CD4-positive, alpha-beta T cell treated with Interleukin-17A for 4 hours (primary cell): ENCODE measurements around the gene VAV1.

ENCODE experiments used
- DNase-seq: peaks from one replicate; pipeline ENCODE4 v3.0.0-alpha.2; 2020; ENCODE audit warnings: mixed read lengths

Gene VAV1, protein sequence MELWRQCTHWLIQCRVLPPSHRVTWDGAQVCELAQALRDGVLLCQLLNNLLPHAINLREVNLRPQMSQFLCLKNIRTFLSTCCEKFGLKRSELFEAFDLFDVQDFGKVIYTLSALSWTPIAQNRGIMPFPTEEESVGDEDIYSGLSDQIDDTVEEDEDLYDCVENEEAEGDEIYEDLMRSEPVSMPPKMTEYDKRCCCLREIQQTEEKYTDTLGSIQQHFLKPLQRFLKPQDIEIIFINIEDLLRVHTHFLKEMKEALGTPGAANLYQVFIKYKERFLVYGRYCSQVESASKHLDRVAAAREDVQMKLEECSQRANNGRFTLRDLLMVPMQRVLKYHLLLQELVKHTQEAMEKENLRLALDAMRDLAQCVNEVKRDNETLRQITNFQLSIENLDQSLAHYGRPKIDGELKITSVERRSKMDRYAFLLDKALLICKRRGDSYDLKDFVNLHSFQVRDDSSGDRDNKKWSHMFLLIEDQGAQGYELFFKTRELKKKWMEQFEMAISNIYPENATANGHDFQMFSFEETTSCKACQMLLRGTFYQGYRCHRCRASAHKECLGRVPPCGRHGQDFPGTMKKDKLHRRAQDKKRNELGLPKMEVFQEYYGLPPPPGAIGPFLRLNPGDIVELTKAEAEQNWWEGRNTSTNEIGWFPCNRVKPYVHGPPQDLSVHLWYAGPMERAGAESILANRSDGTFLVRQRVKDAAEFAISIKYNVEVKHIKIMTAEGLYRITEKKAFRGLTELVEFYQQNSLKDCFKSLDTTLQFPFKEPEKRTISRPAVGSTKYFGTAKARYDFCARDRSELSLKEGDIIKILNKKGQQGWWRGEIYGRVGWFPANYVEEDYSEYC

DNA sequence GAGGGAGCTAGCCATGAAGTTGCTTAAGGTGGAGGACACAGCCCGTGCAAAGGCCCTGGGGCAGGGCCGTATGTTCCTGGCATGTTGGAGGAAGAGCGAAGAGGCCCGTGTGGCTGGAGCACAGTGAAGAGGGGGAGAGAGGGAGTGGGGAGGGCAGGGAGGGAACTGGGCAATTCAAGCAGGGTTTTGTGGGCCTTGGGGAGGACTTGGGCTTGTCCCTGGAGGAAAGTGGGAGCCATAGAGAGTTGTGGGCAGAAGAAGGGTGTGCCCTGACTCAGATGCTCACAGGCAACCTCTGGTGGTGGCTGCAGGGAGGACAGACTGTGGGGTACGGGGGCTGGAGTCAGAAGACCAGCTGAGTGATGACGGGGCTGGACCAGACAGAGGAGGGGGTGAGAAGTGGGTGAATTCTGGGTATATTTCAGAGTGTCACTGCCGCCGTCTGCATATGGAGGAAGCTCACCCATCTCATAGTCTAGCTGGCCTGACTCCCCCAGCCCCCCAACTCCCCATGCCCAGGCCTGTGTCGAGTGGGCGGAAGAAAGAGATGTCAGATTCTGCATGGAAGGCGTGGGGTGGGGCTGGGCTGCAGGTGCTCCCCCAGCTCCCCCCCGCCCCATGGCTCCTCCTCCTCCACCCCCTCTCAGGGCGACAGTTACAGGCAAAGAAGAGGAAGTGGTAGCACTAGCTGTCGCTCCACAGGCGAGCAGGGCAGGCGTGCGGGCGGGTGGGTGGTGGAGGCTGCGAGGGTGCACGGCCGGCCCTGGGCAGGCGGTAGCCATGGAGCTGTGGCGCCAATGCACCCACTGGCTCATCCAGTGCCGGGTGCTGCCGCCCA is at the start of gene VAV1:
TSS of gene VAV1 (plus strand) at position 681 of the 838 bp plus-strand sequence. CDS start at position 781, 100 bp downstream.
- DNase-seq: peak; percentile 91

DNA sequence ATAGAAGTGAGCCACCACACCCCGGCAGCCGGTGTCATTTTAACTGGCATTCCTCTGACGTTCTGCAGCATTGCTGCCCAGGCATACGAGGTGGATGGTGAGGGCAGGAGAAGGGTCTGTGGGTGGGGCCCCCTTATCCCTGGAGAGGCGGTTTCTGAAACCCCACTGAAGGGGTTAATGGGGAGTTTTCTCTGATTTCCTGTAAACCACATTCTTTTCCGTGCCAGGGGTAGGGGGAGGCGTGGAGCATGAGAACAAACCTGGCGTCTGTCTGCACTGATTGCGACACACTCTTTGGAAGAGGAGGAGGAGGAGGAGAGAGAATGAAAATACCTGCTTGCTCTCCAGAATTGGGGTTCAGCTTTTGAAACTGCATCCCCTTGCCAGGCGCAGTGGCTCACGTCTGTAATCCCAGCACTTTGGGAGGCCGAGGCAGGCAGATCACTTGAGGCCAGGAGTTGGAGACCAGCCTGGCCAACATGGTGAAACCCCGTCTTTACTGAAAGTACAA is 49.3 kb upstream of the VAV1 start:
- no peak for DNase-seq

DNA sequence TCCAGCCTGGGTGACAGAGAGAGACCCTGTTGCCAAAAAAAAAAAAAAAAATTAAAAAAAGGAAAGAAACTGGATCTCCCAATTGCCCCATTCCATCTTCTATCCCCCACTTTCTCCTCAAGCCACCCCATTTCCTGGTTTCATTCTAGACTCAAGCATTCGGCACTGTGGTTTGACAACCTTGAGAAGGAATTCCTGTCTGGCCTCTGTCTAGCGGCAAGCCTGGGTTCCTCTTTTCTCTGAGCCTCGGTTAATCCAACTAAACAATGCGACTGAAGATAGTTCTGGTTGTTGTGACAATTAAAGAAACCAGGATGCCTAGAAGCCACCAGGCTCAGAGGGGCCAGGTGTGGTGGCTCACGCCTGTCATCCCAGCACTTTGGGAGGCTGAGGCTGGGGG is 48.8 kb upstream of the VAV1 start:
- DNase-seq: no peak

DNA sequence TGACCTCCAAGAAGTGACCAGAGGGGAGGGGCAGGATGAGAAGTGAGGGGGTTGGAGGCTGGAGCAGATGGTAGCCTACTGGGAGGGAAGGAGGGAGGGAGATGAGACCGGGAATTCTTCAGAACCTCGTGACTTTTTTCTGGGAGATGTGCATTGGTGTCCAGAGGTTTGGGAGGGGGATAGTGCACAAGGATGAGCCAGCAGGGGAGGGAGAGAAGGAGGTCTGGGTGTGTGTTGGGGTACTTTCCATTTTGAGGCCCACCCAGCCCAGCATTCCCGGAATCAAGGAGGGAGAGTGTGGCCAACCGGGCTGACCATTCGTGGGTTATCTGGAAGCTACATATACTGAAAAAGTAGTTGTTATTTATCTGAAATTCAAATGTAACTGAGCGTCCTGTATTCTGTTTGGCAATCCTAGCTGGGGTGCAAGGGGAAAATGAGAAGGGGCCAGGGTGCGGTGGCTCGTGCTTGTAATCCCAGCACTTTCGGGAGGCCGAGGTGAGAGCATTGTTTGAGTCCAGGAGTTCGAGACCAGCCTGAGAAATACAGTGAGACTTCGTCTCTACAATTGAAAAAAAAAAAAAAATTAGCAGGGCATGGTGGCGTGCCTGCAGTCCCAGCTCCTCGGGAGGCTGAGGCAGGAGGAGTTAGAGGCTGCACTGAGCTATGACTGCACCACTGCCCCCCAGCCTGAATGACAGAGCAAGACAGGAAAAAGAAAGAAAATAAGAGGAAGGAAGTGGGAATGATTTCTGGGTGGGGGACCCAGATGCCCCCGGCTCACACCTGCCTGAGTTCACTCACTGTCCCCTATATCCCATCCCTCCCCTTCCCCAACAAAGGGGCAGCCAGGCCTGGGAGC is 47.6 kb upstream of the VAV1 start:
- no peak for DNase-seq

DNA sequence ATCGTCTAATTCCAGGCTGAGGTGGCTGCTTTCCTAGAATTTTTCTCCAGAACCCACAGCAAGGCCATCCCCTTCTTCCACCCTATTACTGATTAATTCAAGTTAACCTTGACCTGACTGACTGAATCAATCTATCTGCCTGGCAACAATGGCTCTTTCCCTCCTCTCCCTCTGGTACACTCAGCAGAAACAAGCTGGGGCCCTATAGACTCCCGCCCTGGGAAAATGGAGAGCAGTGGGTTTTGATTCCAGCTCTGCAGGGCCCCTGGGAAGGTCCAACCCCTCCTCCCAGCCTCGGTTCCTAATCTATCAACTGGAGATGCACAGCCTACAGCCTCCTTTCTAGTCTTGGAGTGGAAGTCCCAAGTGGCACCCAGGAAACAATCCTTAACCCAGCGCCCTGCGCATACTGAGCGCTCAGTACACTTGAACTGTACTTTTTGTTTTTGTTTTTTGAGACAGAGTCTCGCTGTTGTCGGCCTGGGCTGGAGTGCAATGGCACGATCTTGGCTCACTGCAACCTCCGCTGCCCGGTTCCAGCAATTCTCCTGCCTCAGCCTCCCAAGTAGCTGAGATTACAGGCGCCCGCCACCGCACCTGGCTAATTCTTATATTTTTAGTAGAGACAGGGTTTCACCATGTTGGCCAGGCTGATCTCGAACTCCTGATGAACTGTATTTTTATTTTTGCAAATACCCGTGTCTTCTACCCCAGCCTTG is 46.8 kb upstream of the VAV1 start:
- DNase-seq: no peak

DNA sequence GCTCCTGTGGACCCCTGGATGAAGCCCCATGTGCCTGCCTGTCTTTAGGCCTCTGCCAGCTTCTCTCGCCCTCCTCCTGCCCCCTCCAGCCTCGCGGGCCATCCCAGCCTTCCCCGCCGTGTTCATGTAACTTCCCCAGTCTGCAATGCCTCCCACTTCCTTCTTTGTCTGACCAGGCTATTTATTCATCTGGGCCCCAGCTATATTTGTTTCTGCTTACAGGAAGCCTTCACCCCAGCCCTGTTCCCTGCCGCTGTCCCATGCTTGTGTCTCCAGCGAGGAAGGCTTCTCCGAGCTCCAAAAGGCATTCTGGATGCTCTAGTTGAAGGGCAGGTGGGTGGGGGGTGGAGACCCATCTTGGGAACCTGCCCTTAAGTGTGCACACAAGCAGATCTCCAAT is 44.2 kb upstream of the VAV1 start:
- no peak for DNase-seq

DNA sequence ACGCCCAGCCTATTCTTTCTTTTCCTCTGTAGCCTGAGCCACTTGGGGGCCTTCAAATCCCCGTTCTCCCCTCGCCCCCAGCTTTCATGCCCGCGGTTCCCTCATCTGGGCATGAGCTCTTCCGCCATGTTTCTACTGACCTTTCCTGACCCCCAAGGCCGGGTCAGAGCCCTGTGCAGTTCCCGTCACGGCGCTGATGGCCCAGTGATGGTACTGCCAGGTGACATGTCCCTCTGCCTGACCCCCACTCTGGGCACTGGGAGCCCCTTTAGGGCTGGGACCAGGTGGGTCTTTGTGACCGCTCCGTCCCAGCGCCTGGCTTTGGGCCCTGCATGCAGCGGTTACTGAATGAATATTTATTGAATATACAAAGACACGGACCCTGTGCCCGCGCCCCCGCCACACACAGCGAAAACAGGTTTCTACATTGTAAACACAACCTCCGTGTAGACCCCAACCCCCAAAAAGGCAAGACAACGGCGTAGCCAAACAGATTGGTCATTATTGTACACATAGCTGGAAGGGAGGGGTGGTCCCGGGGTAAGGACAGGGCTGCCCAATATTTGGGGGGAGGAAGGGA is 42.8 kb upstream of the VAV1 start:
- no peak for DNase-seq

DNA sequence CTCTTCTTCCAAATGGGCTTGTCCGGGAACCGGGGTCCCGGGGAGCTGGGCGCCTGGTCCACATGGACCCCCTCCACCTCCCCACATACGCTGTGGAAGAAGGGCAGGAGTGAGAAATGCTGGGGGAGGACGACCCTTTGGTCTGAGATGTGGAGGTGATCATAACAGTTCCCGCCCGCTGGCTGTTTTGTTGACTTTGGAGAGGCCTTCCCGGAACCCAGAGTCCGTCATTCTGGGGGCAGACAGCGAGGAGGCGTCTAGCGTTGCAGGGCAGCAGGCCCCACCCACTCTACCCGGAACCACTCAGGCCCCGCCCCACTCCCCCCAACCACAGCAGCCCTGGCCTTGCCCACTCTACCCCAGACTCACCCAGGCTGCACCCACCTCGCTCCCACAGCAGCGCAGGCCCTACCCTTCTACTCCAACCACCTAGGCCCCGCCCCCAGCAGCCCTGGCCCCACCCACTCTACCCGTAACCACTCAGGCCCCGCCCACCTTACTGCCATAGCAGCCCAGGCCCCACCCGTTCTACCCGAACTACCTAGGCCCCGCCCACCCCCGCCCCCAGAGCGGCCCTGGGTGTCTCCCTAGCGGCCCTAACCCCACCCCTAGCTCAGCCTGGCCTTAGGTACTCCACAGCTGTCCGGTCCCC is 42.2 kb upstream of the VAV1 start:
- peak; percentile 19 for DNase-seq

DNA sequence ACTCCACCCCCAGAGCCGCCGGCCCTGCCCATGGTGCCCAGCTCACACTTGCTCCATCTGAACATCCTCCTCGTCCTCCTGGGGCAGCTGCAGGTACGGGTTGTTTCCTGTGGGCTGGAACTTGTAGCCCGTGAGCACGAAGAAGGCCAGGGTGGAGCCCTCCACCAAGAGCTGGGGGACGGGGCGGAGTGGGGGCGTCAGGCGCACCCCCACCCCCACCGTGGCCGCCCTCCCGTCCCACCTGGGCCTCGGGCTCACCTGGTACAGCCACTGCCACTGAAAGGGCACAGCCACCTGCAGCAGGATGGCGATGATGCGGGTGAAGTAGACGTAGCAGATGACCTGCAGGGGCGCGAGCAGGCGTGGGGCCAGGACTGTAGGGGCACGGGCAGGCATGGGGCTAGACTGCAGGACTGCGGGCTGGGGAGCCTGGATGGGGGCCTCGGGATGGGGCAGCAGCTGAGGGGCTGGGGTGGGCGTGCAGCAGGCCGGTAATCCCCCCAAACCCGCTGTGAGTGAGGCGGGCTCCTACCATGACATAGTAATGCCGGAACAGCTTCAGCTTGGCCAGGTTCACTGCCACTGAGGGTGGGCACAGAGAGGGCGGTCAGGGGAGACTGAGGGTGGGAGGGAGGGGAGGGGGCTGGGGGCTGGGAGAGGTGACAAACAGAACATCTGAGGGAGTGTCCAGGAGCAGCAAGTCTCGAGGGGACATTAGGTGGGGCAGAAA is 41.4 kb upstream of the VAV1 start:
- no peak for DNase-seq

DNA sequence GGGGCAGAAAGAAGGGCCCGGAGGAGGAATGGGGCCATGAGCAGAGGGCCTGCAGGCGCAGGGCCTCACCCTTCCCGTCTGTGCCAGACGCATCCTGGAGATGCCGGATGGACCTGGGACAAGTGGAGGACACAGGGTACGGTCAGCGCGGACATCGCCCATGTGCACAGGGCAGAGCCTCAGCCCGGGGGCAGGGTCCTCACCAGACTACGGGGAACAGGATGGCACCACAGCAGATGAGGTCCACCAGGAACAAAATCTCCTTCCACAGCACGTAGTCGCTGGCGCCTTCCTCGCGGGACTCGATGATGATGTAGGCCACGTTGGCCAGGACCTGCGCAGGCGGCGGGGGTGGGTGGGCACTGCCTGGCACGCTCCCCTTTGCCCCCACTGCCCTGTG is 40.7 kb upstream of the VAV1 start:
- DNase-seq: no peak

DNA sequence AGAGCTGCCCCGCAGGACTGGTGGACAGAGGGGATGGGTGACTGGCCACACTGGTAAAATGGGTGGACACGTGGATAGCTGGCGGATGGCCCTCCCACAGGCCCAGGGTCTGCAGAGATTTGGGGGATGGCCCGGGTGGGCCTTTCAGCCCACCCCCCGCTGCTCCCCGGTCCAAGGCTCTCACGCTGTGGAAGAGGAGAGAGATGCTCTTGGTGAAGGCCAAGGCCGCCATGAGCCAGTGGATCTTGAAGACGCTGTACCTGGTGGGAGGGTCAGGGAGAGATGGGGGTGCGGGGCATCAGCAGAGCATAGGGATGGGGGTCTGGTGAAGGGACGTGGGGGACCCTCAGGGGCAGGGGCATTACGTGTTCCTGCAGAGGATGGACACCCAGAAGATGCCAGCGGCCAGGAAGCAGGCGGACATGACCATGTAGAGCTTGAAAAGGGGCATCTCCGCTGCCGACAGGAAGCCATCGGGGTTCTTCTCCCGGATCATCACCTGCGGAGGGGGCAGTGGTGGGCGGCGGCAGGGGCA is 39.6 kb upstream of the VAV1 start:
- no peak for DNase-seq

DNA sequence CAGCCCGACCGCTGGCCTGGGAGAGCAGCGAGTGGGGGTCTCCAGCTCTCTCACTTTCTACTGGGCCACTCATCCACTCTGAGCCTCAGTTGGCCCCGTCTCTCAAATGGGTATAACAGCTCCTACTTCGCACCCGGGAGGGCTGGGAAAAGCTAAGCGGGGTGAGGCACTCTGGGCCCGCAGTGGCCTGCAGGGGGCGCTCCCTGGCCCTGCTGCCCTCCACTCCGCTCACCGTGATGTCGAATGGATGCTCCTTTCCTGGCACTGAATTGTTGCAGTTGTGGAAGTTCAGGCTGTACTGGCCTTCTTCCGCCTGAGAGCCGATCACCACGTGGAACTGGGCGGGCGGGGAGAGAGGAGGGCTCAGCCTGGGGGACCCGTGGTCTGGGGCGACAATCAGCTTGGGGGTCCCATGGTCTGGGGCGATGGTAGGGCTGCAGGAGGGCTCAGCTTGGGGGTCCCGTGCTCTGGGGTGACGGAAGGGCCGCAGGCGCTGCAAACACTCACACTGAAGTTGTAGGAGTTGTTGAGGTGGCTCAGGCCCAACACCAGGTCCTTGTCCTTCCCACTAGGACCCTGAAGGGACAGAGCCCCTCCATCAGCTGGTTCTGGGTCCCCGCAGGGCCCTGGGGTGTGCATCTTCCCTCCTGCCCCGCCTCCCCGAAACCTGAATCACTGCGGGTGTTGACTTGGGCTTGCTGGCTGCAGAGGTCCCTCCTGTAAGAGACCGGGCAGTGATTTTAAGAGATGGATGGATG is 39.0 kb upstream of the VAV1 start:
- DNase-seq: no peak

DNA sequence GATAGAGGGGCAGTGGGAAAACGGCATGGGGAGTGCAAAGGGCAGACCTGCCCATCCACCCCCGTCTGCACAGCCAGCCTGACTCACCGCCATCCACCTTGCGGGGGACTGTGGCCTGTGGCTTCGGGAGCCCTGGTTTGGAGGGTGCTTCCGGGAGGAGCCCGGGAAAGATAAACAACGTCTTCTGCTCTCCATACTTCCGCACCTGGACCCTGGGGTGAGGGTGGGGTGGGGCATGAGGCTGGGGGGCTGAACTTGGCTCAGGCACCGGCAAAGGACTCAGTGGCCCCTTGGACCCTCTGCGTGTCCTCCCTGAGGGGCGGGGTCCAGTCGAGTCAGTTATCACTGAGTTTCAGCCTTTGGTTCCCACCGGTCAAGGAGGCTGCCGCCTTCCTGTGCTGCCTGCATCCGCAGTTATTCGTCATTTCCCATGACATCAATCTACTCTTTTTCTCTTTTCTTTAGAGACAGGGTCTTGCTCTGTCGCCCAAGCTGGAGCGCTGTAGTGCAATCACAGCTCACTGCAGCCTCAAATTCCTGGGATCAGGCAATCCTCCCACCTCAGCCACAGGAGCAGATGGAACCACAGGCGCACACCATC is 38.3 kb upstream of the VAV1 start:
- no peak for DNase-seq

DNA sequence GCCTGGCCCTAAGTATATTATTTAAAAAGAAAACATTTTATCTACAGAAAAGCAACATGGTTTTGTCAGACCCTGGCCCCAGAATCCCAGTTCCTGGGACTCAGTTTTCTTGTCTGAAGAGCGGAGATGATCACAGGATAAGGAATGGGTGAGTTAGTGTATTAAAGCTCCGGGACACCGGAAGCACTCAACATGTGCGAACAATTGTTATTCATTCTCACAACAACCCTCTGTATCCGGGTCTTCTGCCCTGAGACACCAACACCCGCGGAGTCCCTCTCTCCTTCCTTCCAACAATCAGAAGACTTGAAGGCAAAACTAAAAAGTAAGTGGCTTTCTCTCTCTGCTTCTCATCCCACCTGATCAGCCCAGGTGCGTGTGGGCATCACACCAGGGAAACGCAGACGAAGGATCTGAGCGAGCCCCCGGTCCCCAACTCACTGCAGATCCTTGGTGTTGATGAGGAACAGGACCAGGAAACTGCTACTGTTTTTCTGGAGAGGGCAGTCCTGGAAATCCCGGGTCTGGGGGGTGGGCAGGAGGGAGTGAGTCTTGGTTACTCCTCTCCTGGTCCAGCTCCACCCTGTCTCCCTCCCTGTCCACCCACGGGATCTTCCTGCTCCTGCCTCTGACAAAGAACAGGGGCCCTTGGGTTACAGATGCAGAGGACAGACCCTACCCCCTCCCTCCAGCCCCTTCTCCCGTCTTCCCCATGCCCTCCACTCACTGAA is 37.2 kb upstream of the VAV1 start:
- no peak for DNase-seq

DNA sequence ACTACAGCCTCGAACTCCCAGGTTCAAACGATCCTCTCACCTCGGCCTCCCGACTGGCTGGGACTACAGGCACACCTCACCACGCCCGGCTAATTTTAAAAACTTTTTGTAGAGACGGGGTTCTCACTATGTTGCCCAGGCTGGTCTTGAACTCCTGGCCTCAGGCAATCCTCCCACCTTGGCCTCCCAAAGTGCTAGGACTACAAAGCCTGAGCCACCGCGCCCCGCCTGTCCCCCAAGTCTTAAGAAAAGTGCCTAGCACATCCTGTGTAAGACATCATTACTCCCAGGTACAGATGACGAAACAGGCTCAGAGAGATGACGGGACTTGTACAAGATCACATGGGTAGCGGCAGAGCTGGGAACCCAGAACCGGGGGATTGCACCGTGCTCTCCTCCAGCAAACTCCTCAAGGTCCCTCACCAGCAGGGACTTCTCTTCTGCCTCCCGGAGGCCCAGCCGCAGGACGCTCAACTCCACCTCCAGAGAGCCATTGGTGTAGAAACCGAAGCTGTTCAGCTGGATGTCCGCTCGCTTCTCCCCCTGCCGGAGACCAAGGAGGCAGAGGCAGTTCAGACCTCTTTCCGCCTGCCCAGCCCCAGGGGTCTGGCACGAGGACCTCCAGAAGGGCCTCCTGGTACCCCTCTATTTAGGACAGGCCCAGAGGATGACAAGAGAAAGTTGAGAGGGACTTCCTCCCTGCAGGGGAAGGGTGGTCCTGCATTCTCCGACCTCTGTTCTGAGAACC is 36.2 kb upstream of the VAV1 start:
- peak; percentile 68 for DNase-seq

DNA sequence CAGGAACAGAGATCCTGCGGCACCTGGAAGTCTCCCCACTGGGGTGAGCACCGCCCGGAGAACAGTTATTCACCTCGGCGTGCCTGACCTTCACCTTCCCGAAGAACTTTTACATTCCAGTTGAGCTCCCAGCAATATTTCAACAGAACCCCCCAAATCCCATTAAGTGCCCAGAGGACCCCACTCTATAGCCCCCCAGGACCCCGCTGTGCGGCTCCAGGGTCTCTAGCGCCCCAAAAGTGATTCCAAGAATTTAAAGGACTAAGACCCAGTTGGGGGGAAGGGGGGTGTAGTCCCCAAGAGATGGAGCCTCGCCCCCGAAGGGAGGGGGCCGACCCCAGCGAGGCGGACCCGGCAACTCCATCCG is 35.6 kb upstream of the VAV1 start:
- DNase-seq: no peak
